Progenitor cell of endocrine pancreas (in vitro differentiated cells): Measurements from ENCODE around the gene LCE2B. TPM values are rescaled to one million over a fixed set of nuclear protein-coding genes. Genes with fewer than 3 reads are reported as not detected.
"Not testable (repeated sequence)": the region's sequence is repeated elsewhere in the genome, so short reads cannot be mapped to it uniquely, and the experiment has no call there.

Experiments used
- DNase-seq: peaks from one replicate; pipeline ENCODE4 v3.0.0; 2021; ENCODE audit warnings: low spot score; ENCODE audit not compliant: unreplicated experiment
- H3K27ac Mint-ChIP-seq: 2 replicates; pipeline ENCODE4 v1.8.0; 2021; ENCODE audit warnings: mild to moderate bottlenecking, moderate library complexity, mixed read lengths
- H3K27me3 Mint-ChIP-seq: 2 replicates; pipeline ENCODE4 v1.8.0; 2021; ENCODE audit warnings: mixed read lengths
- H3K36me3 Mint-ChIP-seq: 2 replicates; pipeline ENCODE4 v1.8.0; 2022; ENCODE audit warnings: mixed read lengths; ENCODE audit not compliant: insufficient read depth
- H3K4me1 Mint-ChIP-seq: 2 replicates; pipeline ENCODE4 v1.8.0; 2021; ENCODE audit warnings: low read depth, mixed read lengths
- H3K4me3 Mint-ChIP-seq: 2 replicates; pipeline ENCODE4 v1.8.0; 2021; ENCODE audit warnings: low read depth, mild to moderate bottlenecking, moderate library complexity, mixed read lengths
- H3K9me3 Mint-ChIP-seq: 2 replicates; pipeline ENCODE4 v1.8.0; 2021; ENCODE audit warnings: low read depth, mixed read lengths
- total RNA-seq: library from RNA; stranded (reverse); gene quantifications from 2 replicates; pipeline ENCODE4 v1.2.1, GENCODE V29; 2021
- TF ChIP-seq, protein P1 (sequence below): fragments of 200-600 bp; sonication (generic); IDR thresholded peaks from one replicate; pipeline ENCODE4 v1.5.0; 2021; ENCODE audit warnings: antibody characterized with exemption, mild to moderate bottlenecking; ENCODE audit not compliant: unreplicated experiment

LCE2B gene
- total RNA-seq, 1 donor from 2014 or later = not detected

DNA sequence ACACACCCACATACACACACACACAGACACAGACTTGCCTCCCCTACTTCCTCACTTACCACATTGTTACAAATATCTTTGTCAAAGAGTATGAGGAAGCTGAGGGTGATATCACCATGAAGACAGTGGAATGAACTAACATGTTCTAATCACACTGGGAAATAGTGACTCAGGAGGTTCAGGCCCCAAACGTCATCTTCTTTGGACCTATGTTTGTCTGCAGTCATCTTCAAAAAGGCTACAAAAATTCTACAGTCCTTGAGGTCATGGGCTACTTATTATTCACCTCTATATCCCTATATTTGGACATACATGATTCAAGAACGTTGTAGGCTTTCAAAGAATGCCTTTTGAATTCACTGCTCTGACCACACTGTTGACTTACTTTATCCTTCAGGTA lies 12.9 kb upstream of the LCE2B start:
- Mint-ChIP-seq H3K9me3 (peaks cover 66% of the 10 kb centered on the region), H3K27ac (no peak overlapping the region), H3K36me3 (peaks cover 5% of the 10 kb centered on the region), H3K4me3 (no peak overlapping the region), H3K4me1 (no peaks in the 10 kb centered on the region), H3K27me3 (no peaks in the 10 kb centered on the region)
- DNase-seq = no peak
- TF ChIP-seq, protein P1, sequence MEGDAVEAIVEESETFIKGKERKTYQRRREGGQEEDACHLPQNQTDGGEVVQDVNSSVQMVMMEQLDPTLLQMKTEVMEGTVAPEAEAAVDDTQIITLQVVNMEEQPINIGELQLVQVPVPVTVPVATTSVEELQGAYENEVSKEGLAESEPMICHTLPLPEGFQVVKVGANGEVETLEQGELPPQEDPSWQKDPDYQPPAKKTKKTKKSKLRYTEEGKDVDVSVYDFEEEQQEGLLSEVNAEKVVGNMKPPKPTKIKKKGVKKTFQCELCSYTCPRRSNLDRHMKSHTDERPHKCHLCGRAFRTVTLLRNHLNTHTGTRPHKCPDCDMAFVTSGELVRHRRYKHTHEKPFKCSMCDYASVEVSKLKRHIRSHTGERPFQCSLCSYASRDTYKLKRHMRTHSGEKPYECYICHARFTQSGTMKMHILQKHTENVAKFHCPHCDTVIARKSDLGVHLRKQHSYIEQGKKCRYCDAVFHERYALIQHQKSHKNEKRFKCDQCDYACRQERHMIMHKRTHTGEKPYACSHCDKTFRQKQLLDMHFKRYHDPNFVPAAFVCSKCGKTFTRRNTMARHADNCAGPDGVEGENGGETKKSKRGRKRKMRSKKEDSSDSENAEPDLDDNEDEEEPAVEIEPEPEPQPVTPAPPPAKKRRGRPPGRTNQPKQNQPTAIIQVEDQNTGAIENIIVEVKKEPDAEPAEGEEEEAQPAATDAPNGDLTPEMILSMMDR = no peak

DNA sequence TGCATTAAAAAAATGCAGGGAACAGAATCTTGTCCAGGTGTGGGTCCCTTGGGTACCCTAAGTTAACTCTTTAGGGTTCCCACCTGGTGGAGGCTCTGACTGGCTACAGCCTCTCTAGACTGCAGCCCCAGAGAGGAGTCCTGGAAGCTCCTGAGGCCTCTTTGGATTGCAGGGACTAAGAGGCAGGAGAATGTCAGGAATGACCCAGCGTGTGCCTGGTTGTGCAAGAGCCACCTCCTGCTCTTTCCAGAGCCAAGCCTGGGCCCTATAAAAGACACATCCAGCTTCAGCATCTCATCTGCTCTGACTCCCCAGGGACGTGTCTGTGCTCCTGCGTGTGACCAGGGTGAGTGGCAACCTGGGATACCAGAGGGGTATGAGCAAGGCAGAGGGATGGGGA lies 10.9 kb upstream of the LCE2B start, which contains the start of gene LCE2C:
Gene LCE2C (plus strand): TSS at position 297 of the 400 bp plus-strand sequence. CDS start 737 bp downstream, outside the sequence.
- not testable (repeated sequence) for H3K4me3 Mint-ChIP-seq, H3K36me3 Mint-ChIP-seq, DNase-seq, H3K27me3 Mint-ChIP-seq, H3K4me1 Mint-ChIP-seq, H3K27ac Mint-ChIP-seq
- H3K9me3 Mint-ChIP-seq = peaks cover 63% of the 10 kb centered on the region

DNA sequence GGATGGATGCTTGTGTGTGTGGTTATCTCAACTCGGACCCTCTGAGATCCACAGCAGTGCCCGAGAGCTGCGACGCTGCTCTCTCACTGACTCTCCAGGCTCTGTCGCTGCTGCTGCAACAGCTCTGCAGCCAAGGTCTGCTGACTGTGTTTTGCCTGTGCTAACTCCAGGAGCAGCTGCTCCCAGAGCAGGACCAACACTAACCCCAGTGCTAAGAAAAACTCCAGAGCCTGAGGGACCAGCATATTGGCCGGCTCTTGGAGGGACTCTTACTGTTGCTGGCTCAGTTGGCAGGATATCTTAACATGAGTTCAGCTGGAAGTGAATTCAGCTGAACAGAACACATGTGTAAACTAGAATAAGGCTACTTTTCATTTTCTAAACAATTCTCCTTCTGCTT lies 6.5 kb upstream of the LCE2B start:
- DNase-seq = no peak

DNA sequence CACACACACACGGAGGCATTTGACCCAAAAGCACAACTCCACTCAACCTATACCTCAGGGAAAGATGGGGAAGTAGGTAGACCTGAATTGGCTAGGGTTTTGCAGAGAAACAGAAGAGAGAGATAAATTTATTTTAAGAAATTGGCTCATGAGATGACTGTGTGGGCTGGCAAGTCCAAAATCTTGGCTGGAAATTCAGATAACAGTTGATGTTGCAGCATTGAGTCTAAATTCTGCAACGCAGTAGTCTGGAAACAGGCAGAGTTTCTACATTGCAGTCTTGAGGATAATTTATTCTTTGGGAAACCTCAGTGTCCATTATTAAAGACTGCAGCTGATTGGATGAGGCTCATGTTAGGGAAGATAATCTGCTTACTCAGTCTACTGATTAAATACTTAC lies 4.3 kb upstream of the LCE2B start:
- TF ChIP-seq, protein P1 = no peak
- peaks cover 50% of the 10 kb centered on the region for H3K9me3 Mint-ChIP-seq
- H3K36me3 Mint-ChIP-seq = peaks cover 2% of the 10 kb centered on the region
- no peak overlapping the region for H3K4me3 Mint-ChIP-seq
- no peaks in the 10 kb centered on the region for H3K27me3 Mint-ChIP-seq
- DNase-seq = no peak
- no peak overlapping the region for H3K27ac Mint-ChIP-seq
- no peaks in the 10 kb centered on the region for H3K4me1 Mint-ChIP-seq

More for the DNA sequence above, 6.5 kb upstream of the LCE2B start:
- H3K36me3 Mint-ChIP-seq = peaks cover 3% of the 10 kb centered on the region
- H3K27me3 Mint-ChIP-seq = no peaks in the 10 kb centered on the region
- no peak overlapping the region for H3K27ac Mint-ChIP-seq
- H3K4me3 Mint-ChIP-seq = no peak overlapping the region
- H3K4me1 Mint-ChIP-seq = no peaks in the 10 kb centered on the region
- peaks cover 54% of the 10 kb centered on the region for H3K9me3 Mint-ChIP-seq
- TF ChIP-seq, protein P1 = no peak

DNA sequence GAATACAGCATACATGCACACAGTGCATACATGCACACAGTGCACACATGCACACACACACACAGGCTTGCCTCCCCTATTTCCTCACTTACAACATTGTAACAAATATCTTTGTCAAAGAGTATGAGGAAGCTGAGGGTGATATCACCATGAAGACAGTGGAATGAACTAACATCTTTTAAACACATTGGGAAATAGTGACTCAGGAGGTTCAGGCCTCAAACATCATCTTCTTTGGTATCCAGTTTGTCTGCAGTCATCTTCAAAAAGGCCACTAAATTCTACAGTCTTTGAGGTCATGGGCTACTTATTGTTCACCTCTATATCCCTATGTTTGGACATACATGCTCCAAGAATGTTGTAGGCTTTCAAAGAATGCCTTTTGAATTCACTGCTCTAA lies 2.1 kb upstream of the LCE2B start:
- Mint-ChIP-seq H3K4me1 (no peaks in the 10 kb centered on the region), H3K27me3 (no peaks in the 10 kb centered on the region), H3K36me3 (no peaks in the 10 kb centered on the region), H3K4me3 (no peak overlapping the region), H3K9me3 (peaks cover 49% of the 10 kb centered on the region), H3K27ac (no peak overlapping the region)
- DNase-seq = no peak
- TF ChIP-seq, protein P1 = no peak
